Endodermal cell (in vitro differentiated cells): ENCODE results near the gene ADAMTS4. TPM values are rescaled to one million over a fixed set of nuclear protein-coding genes. Genes with fewer than 3 reads are reported as not detected.

Experiments
- DNase-seq: peaks from one replicate; pipeline ENCODE4 v3.0.0-alpha.2; 2017
- H3K27ac ChIP-seq: 2 replicates; pipeline ENCODE4 v1.5.1; 2013; ENCODE audit warnings: mild to moderate bottlenecking, low read depth, low read length, moderate library complexity
- H3K27me3 ChIP-seq: 2 replicates; pipeline ENCODE4 v1.6.1; 2013; ENCODE audit warnings: mild to moderate bottlenecking, low read length, moderate library complexity; ENCODE audit not compliant: insufficient read depth, control insufficient read depth, poor library complexity, severe bottlenecking
- H3K36me3 ChIP-seq: 2 replicates; pipeline ENCODE4 v1.7.0; 2013; ENCODE audit warnings: mild to moderate bottlenecking, low read length, moderate library complexity; ENCODE audit not compliant: control insufficient read depth, insufficient read depth
- H3K4me1 ChIP-seq: one replicate; pipeline ENCODE4 v1.7.0; 2013; ENCODE audit warnings: low read length; ENCODE audit not compliant: control insufficient read depth, insufficient read depth
- H3K4me3 ChIP-seq: 2 replicates; pipeline ENCODE4 v1.5.1; 2013; ENCODE audit warnings: mild to moderate bottlenecking, low read length, moderate library complexity
- H3K9ac ChIP-seq: 2 replicates; pipeline ENCODE4 v1.6.1; 2013; ENCODE audit warnings: mild to moderate bottlenecking, low read length, moderate library complexity; ENCODE audit not compliant: poor library complexity, severe bottlenecking; ENCODE audit errors: extremely low read depth
- H3K9me3 ChIP-seq: 2 replicates; pipeline ENCODE4 v1.6.1; 2013; ENCODE audit warnings: mild to moderate bottlenecking, low read length, moderate library complexity; ENCODE audit not compliant: control insufficient read depth
- H3K27ac Mint-ChIP-seq: 2 replicates; pipeline ENCODE4 v1.8.0; 2020; ENCODE audit warnings: mixed read lengths
- H3K27me3 Mint-ChIP-seq: 2 replicates; pipeline ENCODE4 v1.8.0; 2021; ENCODE audit warnings: mild to moderate bottlenecking, mixed read lengths; ENCODE audit not compliant: insufficient read depth
- H3K36me3 Mint-ChIP-seq: 2 replicates; pipeline ENCODE4 v1.8.0; 2020; ENCODE audit warnings: low read depth, mixed read lengths
- H3K4me1 Mint-ChIP-seq: 2 replicates; pipeline ENCODE4 v1.8.0; 2020; ENCODE audit warnings: mixed read lengths
- H3K4me3 Mint-ChIP-seq: 2 replicates; pipeline ENCODE4 v1.8.0; 2020; ENCODE audit warnings: mild to moderate bottlenecking, moderate library complexity, mixed read lengths
- H3K9me3 Mint-ChIP-seq: 2 replicates; pipeline ENCODE4 v1.8.0; 2020; ENCODE audit warnings: mild to moderate bottlenecking, mixed read lengths
- CTCF ChIP-seq: fragments of 200-600 bp; sonication (generic); conservative IDR thresholded peaks from 2 replicates; pipeline ENCODE4 v1.5.0; 2021; ENCODE audit warnings: antibody characterized with exemption, mild to moderate bottlenecking
- WGBS, 2 experiments: methylation state at CpG; one replicate each; pipeline versions ENCODE4 v1.1.5 to v1.1.7; 2013; ENCODE audit warnings: missing lambda C conversion rate in 2 of 2, mixed read lengths in 1 of 2; ENCODE audit not compliant: insufficient coverage in 1 of 2, insufficient read length in 1 of 2; 5-methylcytosine and 5-hydroxymethylcytosine counted together
- total RNA-seq, 2 donors: library from RNA; stranded (reverse); fragmentation: NEBNext Ultra II Directional in 1 of 2; extraction: Animal tissue kit (Norgen Biotek cat#: 25700) in 1 of 2; gene quantifications; 2 replicates in 1 of 2; 3 replicates in 1 of 2; pipeline ENCODE4 v1.2.1, GENCODE V29; 2021

The ADAMTS4 gene
- total RNA-seq, 2 donors from 2014 or later = 4.4 to 9.6 TPM

- Mint-ChIP-seq H3K4me1 (peaks cover 3% of the 10 kb centered on the region), H3K27ac (no peak overlapping the region), H3K9me3 (no peaks in the 10 kb centered on the region), H3K27me3 (no peaks in the 10 kb centered on the region), H3K4me3 (no peak overlapping the region), H3K36me3 (no peaks in the 10 kb centered on the region)
- 88 to 100% methylated on average over 3 of the region's 3 CpGs for WGBS, 2 experiments
- no peaks in the 10 kb centered on the region for H3K4me1 ChIP-seq
- H3K27me3 ChIP-seq = no peaks in the 10 kb centered on the region
- no peaks in the 10 kb centered on the region for H3K36me3 ChIP-seq
- no peaks in the 10 kb centered on the region for H3K9me3 ChIP-seq
- H3K9ac ChIP-seq = no peak overlapping the region
- DNase-seq = no peak
- no peak overlapping the region for H3K4me3 ChIP-seq
- H3K27ac ChIP-seq = no peak overlapping the region
- TF ChIP-seq CTCF = no peak
Measured at GRCh38 chr1:161187311-161187710, 11.5 kb downstream of the ADAMTS4 start.

- no peaks in the 10 kb centered on the region for H3K4me1 ChIP-seq
- Mint-ChIP-seq H3K4me3 (no peak overlapping the region), H3K27me3 (no peaks in the 10 kb centered on the region), H3K9me3 (no peaks in the 10 kb centered on the region), H3K4me1 (no peaks in the 10 kb centered on the region), H3K36me3 (no peaks in the 10 kb centered on the region), H3K27ac (no peak overlapping the region)
- no peaks in the 10 kb centered on the region for H3K27me3 ChIP-seq
- H3K9ac ChIP-seq = no peak overlapping the region
- no peak for DNase-seq
- no peaks in the 10 kb centered on the region for H3K9me3 ChIP-seq
- no peak overlapping the region for H3K27ac ChIP-seq
- 88 to 100% methylated on average over 1 to 2 of the region's 2 CpGs for WGBS, 2 experiments
- no peaks in the 10 kb centered on the region for H3K36me3 ChIP-seq
- TF ChIP-seq CTCF = no peak
- no peak overlapping the region for H3K4me3 ChIP-seq
Measured at GRCh38 chr1:161185732-161186311, 13.0 kb downstream of the ADAMTS4 start.

GRCh38 chr1:161185282-161185682 lies 13.6 kb downstream of the ADAMTS4 start:
- 60 to 73% methylated on average over 1 to 3 of the region's 3 CpGs for WGBS, 2 experiments
- no peaks in the 10 kb centered on the region for H3K27me3 Mint-ChIP-seq
- no peak overlapping the region for H3K4me3 Mint-ChIP-seq
- TF ChIP-seq CTCF = no peak
- Histone ChIP-seq H3K27ac (no peak overlapping the region), H3K4me3 (no peak overlapping the region), H3K36me3 (no peaks in the 10 kb centered on the region), H3K27me3 (no peaks in the 10 kb centered on the region), H3K9ac (no peak overlapping the region), H3K9me3 (no peaks in the 10 kb centered on the region), H3K4me1 (no peaks in the 10 kb centered on the region)
- no peaks in the 10 kb centered on the region for H3K4me1 Mint-ChIP-seq
- no peaks in the 10 kb centered on the region for H3K9me3 Mint-ChIP-seq
- H3K36me3 Mint-ChIP-seq = no peaks in the 10 kb centered on the region
- no peak for DNase-seq
- H3K27ac Mint-ChIP-seq = no peak overlapping the region
